Kidney (tissue), 14 donors: Measurements from ENCODE around the gene ADGRE1. TPM values are rescaled to one million over a fixed set of nuclear protein-coding genes. Genes with fewer than 3 reads are reported as not detected.

Source experiments
- DNase-seq, 5 donors: peaks; one replicate each; pipeline ENCODE4 v3.0.0-alpha.2; 2013 to 2020
- FAIRE-seq: peaks from 2 replicates; lab custom pipeline; 2012; peaks lifted over from hg19 to GRCh38; lab: Jason Lieb, UNC
- H3K27ac ChIP-seq, 2 donors: one replicate each; pipeline ENCODE4 v1.7.0; 2013; ENCODE audit warnings: low read depth in 2 of 2, low read length in 2 of 2, inconsistent platforms in 1 of 2
- H3K27me3 ChIP-seq: one replicate; pipeline ENCODE4 v1.7.1; 2013; ENCODE audit warnings: low read length, inconsistent platforms; ENCODE audit not compliant: control insufficient read depth, insufficient read depth
- H3K36me3 ChIP-seq, 3 donors: one replicate each; pipeline versions ENCODE4 v1.7.0 to v1.7.1; 2013; ENCODE audit warnings: low read length in 3 of 3, control low read depth in 1 of 3, inconsistent platforms in 1 of 3; ENCODE audit not compliant: insufficient read depth in 3 of 3, control insufficient read depth in 2 of 3
- H3K4me1 ChIP-seq, 3 donors: one replicate each; pipeline versions ENCODE4 v1.7.0 to v1.7.1; 2013; ENCODE audit warnings: low read length in 3 of 3, inconsistent platforms in 1 of 3, low read depth in 1 of 3; ENCODE audit not compliant: control insufficient read depth in 2 of 3, insufficient read depth in 2 of 3
- H3K4me3 ChIP-seq, 3 donors: one replicate each; pipeline versions ENCODE4 v1.7.0 to v1.8.1; 2013; ENCODE audit warnings: low read length in 3 of 3, control low read depth in 1 of 3, inconsistent platforms in 1 of 3
- H3K9ac ChIP-seq, 3 donors: one replicate each; pipeline versions ENCODE4 v1.7.0 to v1.7.1; 2013; ENCODE audit warnings: low read length in 3 of 3, control low read depth in 1 of 3, inconsistent platforms in 1 of 3
- H3K9me3 ChIP-seq, 3 donors: one replicate each; pipeline versions ENCODE4 v1.7.0 to v1.7.1; 2013; ENCODE audit warnings: low read length in 3 of 3, control low read depth in 1 of 3, inconsistent platforms in 1 of 3; ENCODE audit not compliant: control insufficient read depth in 2 of 3, insufficient read depth in 1 of 3
- intact Hi-C: fragments of 100-400 bp; cut with DNase I; formaldehyde crosslinking; loops from one replicate; pipeline ENCODE4 v1.11.1; 2022
- polyA plus RNA-seq: library from polyadenylated mRNA; stranded (reverse); fragments of 350-450 nt; fragmentation: Illumina TruSeq; extraction: RNeasy Lipid Tissue Mini Kit (QIAGEN cat#74804); gene quantifications from one replicate; pipeline ENCODE4 v1.2.3, GENCODE V29; 2014; ENCODE audit warnings: low read depth, low replicate concordance; ENCODE audit not compliant: insufficient read depth
- total RNA-seq: library from RNA; stranded (reverse); fragmentation: NEBNext Ultra II Directional; extraction: Animal tissue kit (Norgen Biotek cat#: 25700); gene quantifications from one replicate; pipeline ENCODE4 v1.2.1, GENCODE V29; 2021
- TF ChIP-seq, protein P1 (sequence below): IDR thresholded peaks from 3 replicates; pipeline ENCODE4 v1.5.1; 2012; ENCODE audit warnings: mild to moderate bottlenecking, moderate library complexity, borderline replicate concordance; ENCODE audit not compliant: insufficient read depth; ENCODE audit errors: extremely low read depth
- donor health status: control.
- donor health status: control.
- donor health status: control.
- donor health status: control.
- donor health status: control.
- donor health status: DM: yes; HTN: yes; CAD: no.
- donor health status: Normal renal cell carcinoma (clear cell type).

Gene ADGRE1
- total and polyA plus RNA-seq, 2 donors from 2014 or later: 0.19 to 1.3 TPM

GRCh38 chr19:6958791-6959190 lies 71.4 kb downstream of the ADGRE1 start:
- Histone ChIP-seq H3K9me3 (peaks cover 0 to 6% (median 3%) of the 10 kb centered on the region in 3 donors), H3K4me3 (no peak overlapping the region), H3K36me3 (no peaks in the 10 kb centered on the region), H3K27me3 (no peaks in the 10 kb centered on the region), H3K4me1 (no peaks in the 10 kb centered on the region), H3K9ac (no peak overlapping the region), H3K27ac (no peak overlapping the region)
- TF ChIP-seq, protein P1, sequence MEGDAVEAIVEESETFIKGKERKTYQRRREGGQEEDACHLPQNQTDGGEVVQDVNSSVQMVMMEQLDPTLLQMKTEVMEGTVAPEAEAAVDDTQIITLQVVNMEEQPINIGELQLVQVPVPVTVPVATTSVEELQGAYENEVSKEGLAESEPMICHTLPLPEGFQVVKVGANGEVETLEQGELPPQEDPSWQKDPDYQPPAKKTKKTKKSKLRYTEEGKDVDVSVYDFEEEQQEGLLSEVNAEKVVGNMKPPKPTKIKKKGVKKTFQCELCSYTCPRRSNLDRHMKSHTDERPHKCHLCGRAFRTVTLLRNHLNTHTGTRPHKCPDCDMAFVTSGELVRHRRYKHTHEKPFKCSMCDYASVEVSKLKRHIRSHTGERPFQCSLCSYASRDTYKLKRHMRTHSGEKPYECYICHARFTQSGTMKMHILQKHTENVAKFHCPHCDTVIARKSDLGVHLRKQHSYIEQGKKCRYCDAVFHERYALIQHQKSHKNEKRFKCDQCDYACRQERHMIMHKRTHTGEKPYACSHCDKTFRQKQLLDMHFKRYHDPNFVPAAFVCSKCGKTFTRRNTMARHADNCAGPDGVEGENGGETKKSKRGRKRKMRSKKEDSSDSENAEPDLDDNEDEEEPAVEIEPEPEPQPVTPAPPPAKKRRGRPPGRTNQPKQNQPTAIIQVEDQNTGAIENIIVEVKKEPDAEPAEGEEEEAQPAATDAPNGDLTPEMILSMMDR: no peak
- FAIRE-seq (no peak), DNase-seq (no peak)
- intact Hi-C loops: no loop called here

DNA sequence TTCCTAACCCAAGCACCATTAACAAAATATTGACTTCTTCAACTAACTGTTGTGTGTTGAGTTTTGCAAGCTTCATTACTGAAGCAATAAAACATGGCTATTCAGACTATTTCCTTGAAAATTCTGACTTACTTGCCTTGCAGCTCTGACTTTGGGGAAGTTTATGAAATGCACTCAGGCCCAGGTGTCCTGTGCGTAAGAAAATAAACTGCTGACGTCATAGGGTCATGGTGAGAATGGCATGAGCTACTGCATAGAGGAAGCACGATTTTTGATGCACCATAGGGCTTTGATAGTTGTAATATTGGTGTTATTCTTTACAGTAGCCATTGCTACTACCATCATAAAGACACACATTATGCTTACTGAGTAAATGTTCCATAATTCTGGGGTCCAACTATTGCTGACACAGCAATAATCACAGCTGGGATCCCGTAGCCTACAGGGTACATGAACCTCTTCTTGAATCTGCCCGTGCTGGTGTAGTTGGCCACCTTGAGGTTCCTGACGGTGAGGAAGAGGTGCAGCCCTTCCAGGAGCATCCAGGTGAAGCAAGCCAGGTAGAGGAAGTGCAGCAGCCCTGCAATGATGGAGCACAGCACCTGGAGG lies 76.0 kb downstream of the ADGRE1 start:
- H3K27ac ChIP-seq: no peak overlapping the region
- no peaks in the 10 kb centered on the region for H3K9me3 ChIP-seq
- H3K27me3 ChIP-seq: no peaks in the 10 kb centered on the region
- intact Hi-C loops: no loop called here
- FAIRE-seq (no peak), DNase-seq (no peak)
- H3K9ac ChIP-seq: no peak overlapping the region
- no peak overlapping the region for H3K4me3 ChIP-seq
- TF ChIP-seq, protein P1: no peak
- no peaks in the 10 kb centered on the region for H3K36me3 ChIP-seq
- no peaks in the 10 kb centered on the region for H3K4me1 ChIP-seq

DNA sequence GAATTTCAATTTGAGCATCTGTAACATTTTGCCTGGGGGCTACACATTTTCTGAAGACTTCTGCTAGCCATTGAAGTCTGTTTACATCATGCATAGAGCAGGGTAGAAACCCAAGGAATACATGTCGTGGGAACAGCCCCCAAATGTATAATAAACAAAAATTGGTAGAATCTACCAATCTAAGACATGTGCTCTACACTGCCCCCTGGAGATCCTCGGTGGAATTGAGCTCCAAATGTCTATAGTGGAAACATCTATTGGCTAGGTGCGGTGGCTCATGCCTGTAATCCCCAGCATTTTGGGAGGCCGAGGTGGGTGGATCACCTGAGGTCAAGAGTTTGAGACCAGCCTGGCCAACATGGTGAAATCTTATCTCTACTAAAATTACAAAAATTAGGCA lies 76.6 kb downstream of the ADGRE1 start:
- TF ChIP-seq, protein P1: no peak
- no peak overlapping the region for H3K4me3 ChIP-seq
- no peaks in the 10 kb centered on the region for H3K4me1 ChIP-seq
- no peak overlapping the region for H3K27ac ChIP-seq
- H3K9me3 ChIP-seq: no peaks in the 10 kb centered on the region
- intact Hi-C loops: no loop called here
- no peak overlapping the region for H3K9ac ChIP-seq
- DNase-seq (no peak), FAIRE-seq (no peak)
- H3K36me3 ChIP-seq: no peaks in the 10 kb centered on the region
- H3K27me3 ChIP-seq: no peaks in the 10 kb centered on the region

DNA sequence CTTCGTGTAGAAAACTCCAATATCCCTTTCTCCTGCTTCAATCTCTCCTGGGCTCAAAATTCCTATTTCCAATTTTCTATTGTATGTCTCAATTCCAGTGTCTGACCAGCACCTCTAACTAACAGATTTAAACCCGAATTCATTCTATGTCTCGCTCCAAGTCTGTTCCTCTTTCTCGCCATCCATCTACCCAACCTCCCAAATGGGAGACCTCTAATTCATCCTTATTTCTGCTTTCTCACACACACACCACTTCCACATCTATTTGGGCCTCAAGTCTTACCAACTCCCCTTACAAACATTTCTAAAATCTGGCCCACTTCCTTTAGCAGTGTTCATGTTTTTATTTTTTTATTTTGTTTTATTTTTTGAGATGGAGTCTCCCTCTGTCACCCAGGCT lies 80.6 kb downstream of the ADGRE1 start:
- H3K9ac ChIP-seq: no peak overlapping the region

More for the DNA sequence above, 80.6 kb downstream of the ADGRE1 start:
- Histone ChIP-seq H3K4me3 (no peak overlapping the region), H3K4me1 (no peaks in the 10 kb centered on the region), H3K27me3 (no peaks in the 10 kb centered on the region), H3K36me3 (no peaks in the 10 kb centered on the region), H3K27ac (no peak overlapping the region), H3K9me3 (no peaks in the 10 kb centered on the region)
- DNase-seq: no peak
- intact Hi-C loops: no loop called here
- TF ChIP-seq, protein P1: no peak
- no peak for FAIRE-seq
